ENCODE data around the gene C19orf18.

- TF ChIP-seq POLR2A (IDR thresholded peaks at IDR 0.05) (no peak), CTCF (IDR thresholded peaks at IDR 0.05) (peak in 3 of 12 donors; percentile 24 to 27 (median 25))
These were observed 33.0 kb upstream of the C19orf18 start for GRCh38 chr19:58007285-58007684.
